Panc1 (cell line): ENCODE measurements around the gene PCNX1.

Experiments used
- CTCF ChIP-seq: fragments of 450-650 bp; IDR thresholded peaks from 2 replicates; pipeline ENCODE4 v1.5.1; 2017; ENCODE audit warnings: mild to moderate bottlenecking
- POLR2AphosphoS5 ChIP-seq: IDR thresholded peaks from 2 replicates; pipeline ENCODE4 v1.6.1; 2012; ENCODE audit warnings: mild to moderate bottlenecking, low read depth, low read length, moderate library complexity
- REST ChIP-seq, 2 experiments: IDR thresholded peaks; 2 replicates each; pipeline ENCODE4 v1.6.1; 2011 to 2012; ENCODE audit warnings: low read depth in 2 of 2, control low read depth in 1 of 2, low read length in 1 of 2, mild to moderate bottlenecking in 1 of 2, moderate library complexity in 1 of 2; ENCODE audit not compliant: insufficient read depth in 1 of 2
- SIN3A ChIP-seq: IDR thresholded peaks from 2 replicates; pipeline ENCODE4 v1.6.1; 2012; ENCODE audit warnings: low read depth, mild to moderate bottlenecking, low read length, moderate library complexity, borderline replicate concordance; ENCODE audit not compliant: insufficient read depth

DNA sequence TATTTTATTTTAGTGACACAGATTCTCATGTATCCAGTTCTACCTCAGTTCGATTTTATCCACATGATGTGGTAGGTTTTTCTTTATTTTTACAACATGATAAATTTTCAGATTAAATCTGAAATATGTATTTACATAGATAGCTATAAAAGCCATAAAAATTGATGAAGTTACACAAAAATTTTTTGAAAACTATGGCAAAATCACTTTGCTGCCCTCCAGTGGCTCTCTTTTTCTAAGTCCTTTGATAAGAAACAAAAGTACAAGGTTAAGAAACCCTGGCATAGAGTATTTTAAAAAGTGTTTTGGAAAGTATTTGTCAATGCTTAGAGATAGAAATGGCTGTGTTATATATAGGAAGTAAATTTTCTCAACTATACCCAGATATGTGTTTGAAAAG, 104.2 kb downstream of the PCNX1 start:
- TF ChIP-seq CTCF (peak; percentile 27; the same call in 1 of the 2 replicates), POLR2AphosphoS5 (no peak), REST (IDR thresholded peaks at IDR 0.05; ENCODE audit: insufficient read depth in 1 of 2, low read depth in 2 of 2, low read length in 1 of 2) (no peak), SIN3A (no peak)
